GM18861 (cell line): Measurements from ENCODE around the gene CBLC.
"Not testable (repeated sequence)": the region's sequence is repeated elsewhere in the genome, so short reads cannot be mapped to it uniquely, and the experiment has no call there.

ENCODE experiments used
- ATAC-seq: cut with Tn5 transposase; IDR thresholded peaks from one replicate; pipeline ENCODE4 v1.9.1; 2021; ENCODE audit not compliant: unreplicated experiment

Gene CBLC

DNA sequence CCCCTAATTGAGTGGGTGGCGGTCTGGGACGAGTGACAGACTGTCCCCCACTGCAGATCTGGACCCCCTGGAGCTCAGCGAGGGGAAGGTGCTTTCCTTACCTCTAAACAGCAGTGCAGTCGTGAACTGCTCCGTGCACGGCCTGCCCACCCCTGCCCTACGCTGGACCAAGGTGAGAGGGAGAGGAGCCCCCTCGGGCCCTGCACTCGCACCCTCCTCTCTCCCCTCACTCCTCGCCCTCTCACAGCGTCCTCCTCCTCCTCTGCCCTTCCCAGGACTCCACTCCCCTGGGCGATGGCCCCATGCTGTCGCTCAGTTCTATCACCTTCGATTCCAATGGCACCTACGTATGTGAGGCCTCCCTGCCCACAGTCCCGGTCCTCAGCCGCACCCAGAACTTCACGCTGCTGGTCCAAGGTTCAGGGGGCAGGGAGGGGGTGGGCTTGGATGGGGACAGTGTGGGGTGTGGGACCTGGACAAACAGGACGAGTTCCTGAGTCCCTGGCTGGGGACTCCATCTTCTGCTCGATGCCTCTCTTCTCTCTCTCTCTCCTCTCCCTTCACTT lies 40.9 kb downstream of the CBLC start:
- ATAC-seq = no peak

DNA sequence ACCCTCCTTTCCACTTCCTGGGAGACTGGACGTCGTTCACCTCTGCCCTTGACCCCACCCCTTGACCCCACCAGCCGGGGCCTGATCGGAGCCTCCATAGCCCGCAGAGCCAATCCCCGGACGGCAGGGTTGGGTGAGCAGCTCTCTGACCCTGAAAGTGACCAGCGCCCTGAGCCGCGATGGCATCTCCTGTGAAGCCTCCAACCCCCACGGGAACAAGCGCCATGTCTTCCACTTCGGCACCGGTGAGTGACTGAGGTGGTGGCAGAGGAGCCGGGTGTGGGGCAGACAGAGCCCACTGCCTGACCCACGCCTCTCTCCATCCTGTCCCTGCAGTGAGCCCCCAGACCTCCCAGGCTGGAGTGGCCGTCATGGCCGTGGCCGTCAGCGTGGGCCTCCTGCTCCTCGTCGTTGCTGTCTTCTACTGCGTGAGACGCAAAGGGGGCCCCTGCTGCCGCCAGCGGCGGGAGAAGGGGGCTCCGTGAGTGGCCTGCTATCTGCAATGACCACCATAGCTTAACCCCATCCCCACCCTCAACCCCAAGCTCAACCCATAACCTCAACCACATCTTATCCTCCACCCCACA lies 41.6 kb downstream of the CBLC start:
- ATAC-seq = no peak

DNA sequence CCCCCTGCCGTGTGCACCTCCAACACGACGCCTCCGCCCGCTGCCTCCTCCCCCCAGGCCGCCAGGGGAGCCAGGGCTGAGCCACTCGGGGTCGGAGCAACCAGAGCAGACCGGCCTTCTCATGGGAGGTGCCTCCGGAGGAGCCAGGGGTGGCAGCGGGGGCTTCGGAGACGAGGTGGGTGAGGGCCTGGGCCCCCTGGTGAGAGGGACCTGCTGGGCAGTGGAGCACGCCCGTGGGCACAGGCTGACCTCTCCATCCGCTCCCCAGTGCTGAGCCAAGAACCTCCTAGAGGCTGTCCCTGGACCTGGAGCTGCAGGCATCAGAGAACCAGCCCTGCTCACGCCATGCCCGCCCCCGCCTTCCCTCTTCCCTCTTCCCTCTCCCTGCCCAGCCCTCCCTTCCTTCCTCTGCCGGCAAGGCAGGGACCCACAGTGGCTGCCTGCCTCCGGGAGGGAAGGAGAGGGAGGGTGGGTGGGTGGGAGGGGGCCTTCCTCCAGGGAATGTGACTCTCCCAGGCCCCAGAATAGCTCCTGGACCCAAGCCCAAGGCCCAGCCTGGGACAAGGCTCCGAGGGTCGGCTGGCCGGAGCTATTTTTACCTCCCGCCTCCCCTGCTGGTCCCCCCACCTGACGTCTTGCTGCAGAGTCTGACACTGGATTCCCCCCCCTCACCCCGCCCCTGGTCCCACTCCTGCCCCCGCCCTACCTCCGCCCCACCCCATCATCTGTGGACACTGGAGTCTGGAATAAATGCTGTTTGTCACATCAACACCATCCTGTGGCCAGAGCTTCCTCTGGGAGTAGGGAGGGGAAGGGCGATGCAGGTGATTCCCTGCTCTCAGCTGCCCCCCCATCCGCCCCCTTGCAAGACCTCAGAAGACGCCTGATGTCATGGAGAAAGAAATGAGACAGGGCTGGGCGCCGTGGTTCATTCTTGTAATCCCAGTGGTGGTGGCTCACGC lies 43.2 kb downstream of the CBLC start:
- ATAC-seq = no peak

DNA sequence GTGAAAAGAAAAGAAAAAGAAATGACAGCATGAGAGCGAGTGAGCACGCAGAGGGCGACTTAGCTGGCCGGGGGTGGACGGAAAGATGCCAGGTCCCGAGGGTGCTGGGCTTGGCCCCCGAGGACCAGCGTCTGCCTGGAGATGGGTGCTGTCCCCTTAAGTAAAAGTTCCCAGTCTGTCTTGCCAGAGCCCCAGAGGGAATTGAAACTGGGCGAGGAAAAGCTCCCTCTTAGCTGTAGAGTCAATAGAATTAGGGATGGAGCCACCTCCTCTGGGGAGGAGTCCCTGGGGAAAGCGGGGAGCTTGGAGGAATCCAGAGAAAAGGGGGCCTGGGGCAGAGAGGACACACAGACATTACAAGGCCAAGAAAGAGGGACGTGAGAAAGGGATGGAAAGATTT lies 44.5 kb downstream of the CBLC start:
- no peak for ATAC-seq

DNA sequence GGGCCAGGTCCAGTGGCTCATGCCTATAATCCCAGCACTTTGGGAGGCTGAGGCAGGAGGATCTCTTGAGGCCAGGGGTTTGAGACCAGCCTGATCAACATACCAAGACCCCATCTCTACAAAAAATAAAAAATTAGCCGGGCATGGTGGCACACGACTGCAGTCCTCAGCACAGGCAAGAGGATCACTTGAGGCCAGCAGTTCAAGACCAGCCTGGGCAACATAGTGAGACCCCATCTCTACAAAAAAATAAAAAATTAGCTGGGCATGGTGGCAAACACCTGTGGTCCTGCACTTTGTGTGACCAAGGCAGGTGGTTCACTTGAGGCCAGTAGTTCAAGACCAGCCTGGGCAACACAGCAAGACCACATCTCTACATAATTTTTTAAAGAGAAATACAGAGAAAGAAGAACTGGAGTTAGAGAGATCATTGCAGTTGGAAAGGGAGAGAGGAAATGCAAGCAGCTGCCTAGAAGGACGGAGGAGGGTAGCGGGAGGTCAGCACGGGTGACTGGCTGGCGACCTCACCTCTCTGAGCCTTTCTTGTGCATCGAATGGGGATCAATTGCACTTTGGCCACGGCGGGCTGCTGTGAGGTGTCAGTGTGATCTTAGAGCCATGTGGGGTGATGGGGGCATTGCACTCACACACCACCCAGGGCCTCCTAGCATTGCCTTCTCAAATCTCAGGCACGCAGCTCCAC lies 45.1 kb downstream of the CBLC start:
- ATAC-seq = no peak

DNA sequence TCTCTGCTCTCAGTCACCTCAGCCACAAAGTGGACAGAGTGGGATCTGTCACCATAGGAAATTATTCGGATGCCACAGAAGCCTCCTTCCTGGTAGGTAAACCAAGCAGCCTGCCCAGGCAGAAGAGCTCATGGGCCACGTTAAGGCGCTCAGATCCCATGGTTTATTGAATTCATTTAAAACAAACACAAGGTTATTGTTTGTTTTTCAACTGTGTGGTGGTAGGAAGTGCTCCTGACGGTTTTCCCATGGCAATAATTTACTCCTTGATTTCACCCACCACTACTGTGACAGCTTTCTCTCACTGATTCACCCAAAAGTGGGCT lies 45.6 kb downstream of the CBLC start:
- ATAC-seq = no peak

DNA sequence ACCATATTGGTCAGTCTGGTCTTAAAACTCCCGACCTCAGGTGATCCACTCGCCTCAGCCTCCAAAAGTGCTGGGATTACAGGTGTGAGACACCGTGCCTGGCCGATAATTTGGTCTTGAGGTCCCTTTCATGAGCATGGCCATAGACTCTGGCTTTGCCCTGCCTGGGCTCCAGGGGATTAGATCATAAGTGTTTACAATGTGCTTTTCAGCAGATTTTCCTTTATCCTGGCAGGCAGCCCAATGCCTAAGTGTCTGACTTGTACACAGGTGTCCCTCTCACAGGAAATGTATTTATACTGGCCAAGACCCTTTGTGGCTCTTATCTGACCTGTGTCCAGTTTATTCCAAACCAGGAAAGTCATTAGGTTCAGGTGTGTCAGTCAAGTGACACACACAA lies 47.1 kb downstream of the CBLC start:
- ATAC-seq = no peak

DNA sequence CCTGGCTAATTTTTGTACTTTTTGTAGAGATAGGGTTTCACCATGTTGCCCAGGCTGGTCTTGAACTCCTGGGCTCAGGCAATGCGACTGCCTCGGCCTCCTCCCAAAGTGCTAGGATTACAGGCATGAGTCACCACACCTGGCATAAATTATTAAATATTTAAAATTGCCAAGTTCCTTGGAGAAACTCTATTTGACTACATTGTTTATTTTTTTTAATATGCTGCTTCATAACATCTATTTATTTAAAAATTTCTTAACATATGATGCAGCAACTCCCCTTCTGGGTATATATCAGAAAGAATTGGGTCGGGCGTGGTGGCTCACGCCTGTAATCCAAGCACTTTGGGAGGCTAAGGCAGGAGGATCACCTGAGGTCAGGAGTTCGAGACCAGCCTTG lies 55.2 kb downstream of the CBLC start:
- ATAC-seq = not testable (repeated sequence)

DNA sequence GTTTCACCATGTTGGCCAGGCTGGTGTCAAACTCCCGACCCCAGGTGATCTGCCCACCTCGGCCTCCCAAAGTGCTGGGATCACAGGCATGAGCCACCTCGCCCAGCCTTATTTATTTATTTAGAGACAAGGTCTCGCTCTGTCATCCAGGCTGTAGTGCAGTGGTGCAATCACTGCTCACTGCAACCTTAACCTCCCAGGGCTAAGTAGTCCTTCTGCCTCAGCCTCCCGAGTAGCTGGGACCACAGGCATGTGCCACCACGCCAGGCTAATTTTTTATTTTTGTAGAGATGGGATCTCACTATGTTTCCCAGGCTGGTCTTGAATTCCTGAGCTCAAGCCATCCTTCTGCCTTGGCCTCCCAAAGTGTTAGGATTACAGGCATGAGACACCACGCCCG lies 56.7 kb downstream of the CBLC start:
- not testable (repeated sequence) for ATAC-seq

DNA sequence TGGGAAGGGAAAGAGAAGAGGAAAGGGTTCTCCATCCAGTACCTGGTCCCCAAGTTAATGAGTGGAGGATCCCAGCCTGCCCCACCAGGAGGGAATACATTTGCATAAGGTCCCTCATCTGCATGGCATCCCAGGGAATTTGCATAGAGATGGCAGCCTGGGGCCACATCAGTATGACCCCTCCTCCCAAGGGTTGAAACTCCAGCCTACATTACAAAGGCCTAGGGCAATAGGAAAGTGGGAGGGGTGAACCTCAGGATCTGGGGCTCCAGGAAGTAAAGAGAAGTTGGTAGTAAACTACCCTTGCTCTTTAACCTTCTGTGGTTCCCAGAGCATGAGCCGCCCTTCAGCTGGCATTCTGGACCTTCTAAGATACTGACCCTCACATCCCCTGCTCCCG lies 61.6 kb downstream of the CBLC start:
- ATAC-seq = no peak

DNA sequence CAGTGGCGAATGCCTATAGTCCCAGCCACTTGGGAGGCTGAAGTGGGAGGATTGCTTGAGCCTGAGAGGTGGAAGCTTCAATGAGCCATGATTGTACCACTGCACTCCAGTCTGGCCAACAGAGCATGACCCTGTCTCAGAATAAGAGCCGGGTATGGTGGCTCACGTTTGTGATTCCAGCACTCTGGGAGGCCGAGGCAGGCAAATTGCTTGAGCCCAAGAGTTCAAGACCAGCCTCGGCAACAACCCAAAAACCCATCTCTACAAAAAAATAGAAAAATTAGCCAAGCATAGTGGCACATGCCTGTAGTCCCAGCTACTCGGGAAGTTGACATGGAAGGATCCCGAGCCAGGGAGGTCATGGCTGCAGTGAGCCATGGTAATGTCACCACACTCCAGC lies 63.1 kb downstream of the CBLC start:
- ATAC-seq = no peak

DNA sequence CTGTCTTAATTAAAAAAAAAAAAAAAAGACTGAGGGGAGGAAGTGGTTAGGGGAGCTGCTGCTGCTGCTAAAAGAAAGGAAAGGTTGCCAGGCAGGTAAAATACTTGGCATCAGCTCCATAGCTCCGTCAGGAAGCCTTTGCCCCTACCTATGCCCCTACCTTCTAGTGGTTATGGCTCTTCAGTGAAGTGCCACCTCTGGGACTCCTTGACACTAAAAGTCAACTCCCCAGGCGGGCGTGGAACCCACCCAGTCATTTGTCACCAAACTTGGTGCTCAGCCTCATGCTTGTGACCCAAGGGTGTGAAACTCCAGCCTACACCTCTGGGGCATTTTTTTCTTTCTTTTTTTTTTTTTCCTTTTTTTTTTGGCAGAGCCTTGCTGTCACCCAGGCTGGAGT lies 63.5 kb downstream of the CBLC start:
- no peak for ATAC-seq

DNA sequence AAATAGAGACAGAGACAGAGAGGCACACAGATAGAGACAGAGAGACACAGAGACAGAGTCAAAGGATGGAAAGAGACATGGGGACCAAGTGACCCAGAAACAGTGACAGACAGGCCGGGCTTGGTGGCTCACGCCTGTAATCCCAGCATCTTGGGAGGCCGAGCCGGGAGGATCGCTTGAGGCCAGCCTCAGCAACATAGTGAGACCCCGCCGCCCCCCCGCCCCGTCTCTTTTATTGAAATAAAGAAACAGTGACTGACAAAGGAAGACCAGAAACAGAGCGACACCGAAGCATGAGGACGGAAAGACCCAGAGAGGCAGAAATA lies 67.6 kb downstream of the CBLC start:
- ATAC-seq = no peak

DNA sequence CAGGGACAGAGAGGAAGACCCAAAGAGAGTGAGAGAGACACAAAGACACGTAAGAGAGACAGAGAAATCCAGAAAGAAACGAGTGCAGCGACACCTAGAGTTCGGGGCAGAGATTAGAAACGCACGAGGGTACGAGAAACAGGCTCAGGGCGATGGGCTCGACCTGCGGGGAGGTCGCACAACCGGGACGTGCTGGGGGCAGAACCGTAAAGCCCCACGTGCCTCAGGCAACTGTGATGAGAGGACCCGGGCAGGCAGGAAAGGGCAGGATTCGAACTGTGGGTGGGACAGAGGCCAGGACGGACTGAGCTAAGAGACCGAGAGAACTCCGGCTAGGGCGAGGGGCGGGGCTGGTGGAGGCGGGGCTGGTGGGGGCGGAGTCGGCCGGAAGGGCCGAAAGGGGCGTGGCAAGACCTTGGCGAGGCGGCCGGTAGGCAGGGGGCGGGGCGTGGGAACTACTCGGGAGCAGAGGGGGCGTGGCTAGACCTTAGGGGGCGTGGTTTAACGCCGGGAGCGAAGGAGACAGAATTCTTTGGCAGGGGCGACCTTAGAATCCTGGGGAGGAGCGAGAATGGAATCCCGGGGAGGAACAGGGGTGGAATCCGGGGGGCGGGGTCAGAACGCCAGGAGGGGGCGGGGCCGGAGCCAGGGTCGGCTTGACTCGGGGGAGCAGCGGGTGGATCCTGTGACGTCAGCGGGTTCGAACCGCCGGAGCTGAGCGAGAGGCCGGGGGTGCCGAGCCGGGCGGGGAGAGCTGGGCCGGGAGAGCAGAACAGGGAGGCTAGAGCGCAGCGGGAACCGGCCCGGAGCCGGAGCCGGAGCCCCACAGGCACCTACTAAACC lies 68.1 kb downstream of the CBLC start, which contains the start of gene NECTIN2:
TSS of gene NECTIN2 (plus strand) at position 686 of the 843 bp plus-strand sequence. CDS start 229 bp downstream, outside the sequence.
- ATAC-seq = no peak

DNA sequence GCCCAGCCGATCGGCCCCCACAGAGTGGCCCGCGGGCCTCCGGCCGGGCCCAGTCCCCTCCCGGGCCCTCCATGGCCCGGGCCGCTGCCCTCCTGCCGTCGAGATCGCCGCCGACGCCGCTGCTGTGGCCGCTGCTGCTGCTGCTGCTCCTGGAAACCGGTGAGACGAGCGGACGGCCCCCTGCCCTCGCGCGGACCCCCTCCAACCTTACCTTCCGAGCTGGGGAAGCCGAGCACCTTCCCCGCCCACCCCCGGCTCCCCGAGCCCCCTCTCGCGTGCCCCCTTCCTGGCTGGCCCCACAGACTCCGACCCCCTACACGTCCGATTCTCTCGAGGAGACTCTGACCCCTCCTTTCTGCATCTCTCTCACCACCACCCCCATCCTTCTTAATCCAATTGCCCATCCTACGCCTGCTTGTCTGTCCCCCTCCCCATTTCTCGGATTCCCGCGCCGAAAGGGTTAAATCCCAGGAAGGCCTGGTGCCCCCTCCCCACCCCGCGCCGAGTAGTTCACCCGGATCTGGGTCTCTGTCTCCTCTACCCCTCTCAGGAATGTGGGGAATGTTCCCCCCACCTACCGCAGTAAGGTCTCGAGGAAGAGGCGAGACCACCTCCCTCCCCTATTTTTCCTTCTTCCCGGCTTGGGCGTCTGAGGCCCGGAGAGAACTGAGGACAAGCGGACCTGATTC lies 68.9 kb downstream of the CBLC start:
- ATAC-seq = no peak

DNA sequence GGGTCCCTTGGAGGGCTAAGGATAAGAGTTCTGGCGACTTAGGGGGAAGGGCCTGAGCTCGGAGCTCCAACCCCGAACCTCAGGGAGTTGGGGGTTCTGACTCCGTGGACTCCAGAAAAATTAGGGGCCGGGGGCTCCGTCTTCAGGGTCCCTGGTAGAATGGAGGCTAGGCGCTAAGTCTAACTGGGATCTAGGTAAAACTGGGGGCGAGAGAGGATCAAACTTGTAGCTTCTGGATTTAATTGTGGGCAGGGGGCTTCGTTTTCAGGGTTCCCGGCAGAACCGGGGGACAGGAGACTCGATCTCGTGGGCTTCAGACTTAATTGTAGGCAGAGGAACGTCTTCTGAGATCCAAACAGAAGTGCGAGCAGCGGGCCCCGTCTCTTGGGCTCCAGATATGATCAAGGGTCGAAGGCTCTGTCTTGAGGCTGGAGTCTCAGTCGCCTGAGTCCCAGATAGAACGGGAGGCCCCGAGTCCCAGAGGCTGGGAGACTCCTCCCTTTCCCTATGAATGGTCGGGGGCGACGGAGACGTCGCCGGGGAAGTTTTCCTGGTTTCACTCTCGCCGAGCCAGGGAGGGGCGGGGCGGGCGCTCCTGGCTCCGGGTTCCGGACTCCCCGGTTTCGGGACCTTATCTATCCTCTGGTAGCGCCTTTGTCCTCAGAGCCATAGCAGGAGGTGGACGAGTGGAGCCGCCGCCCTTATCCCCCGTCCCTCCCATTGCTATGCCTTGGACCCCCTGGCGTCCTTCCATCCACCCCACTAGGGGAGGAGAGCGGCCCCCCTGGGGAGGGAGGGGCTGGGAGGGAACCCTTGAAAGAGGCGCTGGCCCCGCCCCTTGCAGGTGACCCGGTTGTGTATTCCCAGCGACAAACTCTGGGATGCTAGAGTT lies 69.7 kb downstream of the CBLC start:
- ATAC-seq = no peak

DNA sequence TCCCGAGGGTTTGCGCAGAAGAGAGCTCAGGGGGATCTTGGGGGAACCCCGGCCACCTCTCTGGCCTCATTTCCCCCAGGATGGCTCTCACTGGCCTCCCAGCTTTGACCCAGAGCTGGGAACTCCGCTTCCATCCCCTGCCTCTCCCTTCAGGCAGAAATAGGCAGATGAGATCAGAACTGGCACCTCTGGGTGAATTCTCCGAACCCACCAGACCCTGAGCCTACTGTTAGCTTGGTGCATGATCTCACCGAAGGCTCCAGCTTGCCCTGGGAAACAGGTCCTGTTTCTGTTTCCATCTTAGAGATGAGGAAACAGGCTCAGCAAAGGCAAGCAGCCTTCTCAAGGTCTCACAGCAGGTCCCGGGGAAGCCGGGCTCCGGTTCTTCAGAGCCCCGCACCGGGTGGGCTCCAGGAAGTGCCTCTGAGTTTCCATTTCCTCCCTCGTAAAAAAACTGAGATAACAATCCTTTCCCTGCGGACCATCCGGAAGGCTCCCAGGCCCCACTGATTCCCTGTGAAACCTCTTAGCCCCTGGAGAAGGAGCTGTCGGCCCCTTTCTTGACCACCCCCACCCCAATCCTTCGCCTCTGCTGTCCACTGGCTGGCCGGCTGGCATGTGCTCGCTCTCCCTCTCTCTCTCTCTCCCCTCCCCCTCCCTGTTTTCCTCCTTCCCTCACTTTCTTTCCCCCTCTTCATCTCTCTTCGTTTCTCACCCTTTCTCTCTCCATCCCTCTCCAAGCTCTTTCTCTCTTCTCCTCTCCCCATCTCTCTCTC lies 70.5 kb downstream of the CBLC start:
- no peak for ATAC-seq

DNA sequence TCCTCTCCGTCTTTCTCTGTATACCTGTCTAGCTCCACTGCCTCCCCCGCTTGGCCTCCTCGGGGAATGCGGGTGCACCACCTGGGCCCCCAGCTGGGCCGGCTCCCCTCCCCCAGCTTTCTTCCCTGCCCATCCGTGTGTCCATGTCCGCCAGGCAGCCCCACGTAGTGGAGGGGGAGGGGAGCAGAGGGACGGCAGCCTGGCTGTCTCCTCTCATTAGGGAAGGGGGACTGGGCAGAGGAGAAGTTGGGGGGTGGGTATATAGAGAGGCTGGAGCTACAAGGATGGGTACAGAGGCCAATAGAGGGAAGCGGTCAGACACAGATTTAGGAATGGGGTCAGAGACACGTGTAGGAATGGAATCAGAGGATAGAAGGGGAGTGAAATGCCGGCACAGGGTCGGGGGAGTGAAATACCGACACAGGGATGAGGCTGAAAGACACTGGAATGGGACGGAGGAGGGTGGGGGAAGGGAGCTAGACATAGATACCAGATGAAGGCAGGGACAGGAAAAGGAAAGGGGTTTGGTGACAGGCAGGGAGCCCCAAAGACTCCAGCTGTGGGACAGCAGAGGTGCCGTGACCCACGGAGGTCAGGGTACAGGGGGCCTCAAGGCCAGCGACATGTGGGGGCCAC lies 71.2 kb downstream of the CBLC start:
- ATAC-seq = no peak
